Measurements from ENCODE around the gene KRT39.
"Not testable (repeated sequence)": the region's sequence is repeated elsewhere in the genome, so short reads cannot be mapped to it uniquely, and the experiment has no call there.

KRT39 gene

GRCh38 chr17:40938981-40939380 lies 27.8 kb downstream of the KRT39 start:
- DNase-seq (ENCODE audit: low read depth): no peak

GRCh38 chr17:40937384-40937819 lies 29.3 kb downstream of the KRT39 start, which contains the start of gene KRT23:
KRT23 (minus strand) TSS chr17:40937646; CDS start chr17:40936603, 1,043 bp downstream.
- DNase-seq (ENCODE audit: low read depth): no peak

GRCh38 chr17:40936976-40937375 lies 29.8 kb downstream of the KRT39 start:
- DNase-seq (ENCODE audit: low read depth): no peak

GRCh38 chr17:40936437-40936971 lies 30.2 kb downstream of the KRT39 start:
- DNase-seq (ENCODE audit: low read depth): no peak

- DNase-seq (ENCODE audit: low read depth): no peak
Measured at GRCh38 chr17:40935624-40936023, 31.1 kb downstream of the KRT39 start.

GRCh38 chr17:40932608-40933007 lies 34.1 kb downstream of the KRT39 start:
- DNase-seq (ENCODE audit: low read depth): no peak

GRCh38 chr17:40931311-40931710 lies 35.4 kb downstream of the KRT39 start:
- DNase-seq (ENCODE audit: low read depth): no peak

- DNase-seq (ENCODE audit: low read depth): no peak
Measured at GRCh38 chr17:40926341-40926740, 40.4 kb downstream of the KRT39 start.

GRCh38 chr17:40922239-40922638 lies 44.5 kb downstream of the KRT39 start:
- DNase-seq (ENCODE audit: low read depth): no peak

- DNase-seq (ENCODE audit: low read depth): no peak
Measured at GRCh38 chr17:40921026-40921425, 45.7 kb downstream of the KRT39 start.

GRCh38 chr17:40917116-40917515 lies 49.6 kb downstream of the KRT39 start:
- not testable (repeated sequence) for DNase-seq (ENCODE audit: low read depth)

GRCh38 chr17:40916366-40916765 lies 50.4 kb downstream of the KRT39 start:
- no peak for DNase-seq (ENCODE audit: low read depth)

- DNase-seq (ENCODE audit: low read depth): no peak
Measured at GRCh38 chr17:40915721-40916256, 51.0 kb downstream of the KRT39 start.

- DNase-seq (ENCODE audit: low read depth): no peak
Measured at GRCh38 chr17:40915199-40915661, 51.5 kb downstream of the KRT39 start.

GRCh38 chr17:40914075-40914855 lies 52.5 kb downstream of the KRT39 start:
- DNase-seq (ENCODE audit: low read depth): no peak

- DNase-seq (ENCODE audit: low read depth): no peak
Measured at GRCh38 chr17:40912486-40913210, 54.1 kb downstream of the KRT39 start.

- DNase-seq (ENCODE audit: low read depth): no peak
Measured at GRCh38 chr17:40910441-40910841, 56.3 kb downstream of the KRT39 start.

- DNase-seq (ENCODE audit: low read depth): no peak
Measured at GRCh38 chr17:40909755-40910154, 57.0 kb downstream of the KRT39 start.

GRCh38 chr17:40909351-40909750 lies 57.4 kb downstream of the KRT39 start:
- DNase-seq (ENCODE audit: low read depth): peak; percentile 59

Measured in activated T-cell treated with anti-CD3 and anti-CD28 coated beads for 24 hours (primary cell).